DND-41 (cell line): Measurements from ENCODE around the gene SLC26A1.

Source experiments
- CTCF ChIP-seq: IDR thresholded peaks from 2 replicates; pipeline ENCODE4 v1.5.1; 2012; ENCODE audit warnings: borderline replicate concordance, low read length, moderate library complexity, mild to moderate bottlenecking; ENCODE audit not compliant: poor library complexity, severe bottlenecking; ENCODE audit errors: extremely low read depth
- EZH2 ChIP-seq: IDR thresholded peaks from 3 replicates; pipeline ENCODE4 v1.6.1; 2012; ENCODE audit warnings: borderline replicate concordance, low read depth, mild to moderate bottlenecking, moderate library complexity, low read length, inconsistent platforms; ENCODE audit not compliant: severe bottlenecking

- TF ChIP-seq CTCF (no peak), EZH2 (no peak)
Measured at GRCh38 chr4:988726-989721, 4.2 kb downstream of the SLC26A1 start.
